Activated T-cell treated with anti-CD3 and anti-CD28 coated beads for 4 hours (primary cell): ENCODE measurements around the gene ZNF592.

Experiments used
- DNase-seq: peaks from one replicate; pipeline ENCODE4 v3.0.0-alpha.2; 2020

ZNF592 gene

GRCh38 chr15:84832448-84833040 is 84.2 kb downstream of the ZNF592 start:
- DNase-seq = no peak

GRCh38 chr15:84833447-84834228 is 85.2 kb downstream of the ZNF592 start:
- DNase-seq = no peak

GRCh38 chr15:84834229-84834955 is 86.0 kb downstream of the ZNF592 start:
- no peak for DNase-seq

- no peak for DNase-seq
Observed at GRCh38 chr15:84834969-84835368, 86.6 kb downstream of the ZNF592 start.

GRCh38 chr15:84835661-84836337 is 87.4 kb downstream of the ZNF592 start:
- no peak for DNase-seq

- DNase-seq = no peak
Observed at GRCh38 chr15:84836844-84837243, 88.5 kb downstream of the ZNF592 start.

GRCh38 chr15:84839714-84840113 is 91.3 kb downstream of the ZNF592 start:
- DNase-seq = no peak

- no peak for DNase-seq
Observed at GRCh38 chr15:84840255-84840654, 91.9 kb downstream of the ZNF592 start.

- DNase-seq = no peak
Observed at GRCh38 chr15:84840741-84841429, 92.5 kb downstream of the ZNF592 start.

- DNase-seq = no peak
Observed at GRCh38 chr15:84842781-84843180, 94.4 kb downstream of the ZNF592 start.

- DNase-seq = no peak
Observed at GRCh38 chr15:84844964-84845363, 96.6 kb downstream of the ZNF592 start.

GRCh38 chr15:84845631-84846030 is 97.2 kb downstream of the ZNF592 start:
- peak; percentile 13 for DNase-seq

GRCh38 chr15:84846269-84846668 is 97.9 kb downstream of the ZNF592 start:
- no peak for DNase-seq

GRCh38 chr15:84847382-84847781 is 99.0 kb downstream of the ZNF592 start:
- DNase-seq = no peak

GRCh38 chr15:84852212-84852611 is 103.8 kb downstream of the ZNF592 start:
- no peak for DNase-seq

- no peak for DNase-seq
Observed at GRCh38 chr15:84855136-84855535, 106.7 kb downstream of the ZNF592 start.

- DNase-seq = no peak
Observed at GRCh38 chr15:84855765-84856164, 107.4 kb downstream of the ZNF592 start.
